HG03575 (cell line): ENCODE results near the gene SPHKAP.
"Not testable (repeated sequence)": the region's sequence is repeated elsewhere in the genome, so short reads cannot be mapped to it uniquely, and the experiment has no call there.

ENCODE experiments used
- ATAC-seq: cut with Tn5 transposase; IDR thresholded peaks from one replicate; pipeline ENCODE4 v1.9.1; 2021; ENCODE audit not compliant: unreplicated experiment, insufficient number of reproducible peaks, low FRiP score; ENCODE audit errors: extremely low read depth

Gene SPHKAP

DNA sequence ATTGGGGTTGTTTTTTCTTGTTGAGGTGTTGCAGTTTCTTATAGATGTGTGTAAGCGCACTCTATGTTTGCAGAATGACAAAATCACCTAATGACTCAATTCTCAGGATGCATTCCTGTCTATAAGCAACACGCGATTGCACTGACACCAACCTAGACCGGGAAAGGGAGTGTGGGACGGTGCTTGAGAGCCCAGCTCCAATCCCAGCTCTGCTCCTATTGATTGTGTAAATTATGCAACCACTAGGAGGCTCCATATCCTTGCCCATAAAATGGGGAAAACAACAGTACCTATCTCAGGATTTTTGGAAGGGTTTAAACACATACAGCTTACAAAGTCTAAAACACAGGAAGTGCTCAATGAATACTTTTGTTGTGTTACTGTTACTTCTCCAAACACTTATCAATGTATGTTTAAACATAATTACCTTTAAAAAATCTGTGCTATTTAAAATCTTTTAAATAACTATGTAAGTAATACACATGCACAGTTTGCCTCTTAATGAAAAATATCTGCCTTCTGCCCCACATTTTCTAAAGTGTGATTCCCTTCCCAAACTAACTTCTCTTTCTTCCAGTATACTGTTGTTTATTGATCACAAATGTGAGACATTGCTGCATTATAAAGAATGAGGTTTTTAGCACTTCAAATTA lies 132.5 kb downstream of the SPHKAP start:
- ATAC-seq, result no peak

DNA sequence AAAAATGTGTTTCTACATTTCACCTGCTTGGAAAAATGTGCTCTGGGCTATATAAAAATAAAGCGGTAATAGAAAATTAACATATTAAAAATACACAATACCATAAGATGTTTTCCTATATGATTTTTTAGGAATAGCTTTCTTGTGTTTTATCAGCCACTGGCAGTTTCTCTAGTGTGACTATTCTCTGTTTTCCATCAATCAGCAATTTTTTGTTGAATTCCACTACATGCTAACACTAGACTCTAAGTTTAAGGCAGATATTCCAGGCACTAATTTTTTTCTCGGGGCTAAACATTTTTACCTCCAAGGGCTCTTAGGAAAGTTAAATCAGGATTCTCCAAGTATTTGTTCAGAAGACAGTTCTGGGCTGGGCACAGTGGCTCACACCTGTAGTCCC lies 140.5 kb downstream of the SPHKAP start:
- ATAC-seq, result no peak

DNA sequence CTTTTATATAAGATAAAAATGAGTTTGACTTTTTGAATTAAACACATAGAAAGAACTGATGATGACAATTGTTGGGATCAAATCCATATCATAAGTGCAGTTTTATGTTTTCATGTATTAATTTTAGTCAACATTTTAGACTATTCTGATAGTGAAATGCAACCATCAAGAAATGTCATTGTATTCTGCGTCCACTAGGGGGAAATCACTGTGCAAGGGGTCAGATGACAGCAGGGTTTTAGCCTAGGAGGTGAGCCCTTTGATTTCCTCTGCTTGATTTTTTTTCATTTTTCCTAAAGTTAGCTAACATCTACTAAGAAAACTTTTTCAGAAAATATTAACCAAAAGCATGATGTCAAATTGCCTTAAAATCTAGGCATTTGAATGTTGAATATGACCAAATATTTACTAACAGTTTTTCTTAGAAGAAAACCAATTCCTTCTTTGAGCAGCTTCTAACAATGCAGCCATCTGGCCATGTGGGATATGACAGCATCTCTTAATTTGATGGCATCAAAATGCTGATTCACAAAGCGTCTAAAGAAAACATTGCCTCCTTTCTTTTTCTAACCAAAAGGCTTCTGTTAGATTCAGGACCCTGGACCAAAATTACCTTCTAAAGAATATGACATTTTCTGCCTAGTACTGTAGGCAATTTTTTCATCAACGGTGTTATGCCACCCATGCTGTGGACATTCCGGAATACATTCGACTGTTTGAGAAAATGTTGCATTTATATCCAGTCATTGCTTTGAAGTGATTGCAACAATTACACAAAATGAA lies 141.5 kb downstream of the SPHKAP start:
- no peak for ATAC-seq

DNA sequence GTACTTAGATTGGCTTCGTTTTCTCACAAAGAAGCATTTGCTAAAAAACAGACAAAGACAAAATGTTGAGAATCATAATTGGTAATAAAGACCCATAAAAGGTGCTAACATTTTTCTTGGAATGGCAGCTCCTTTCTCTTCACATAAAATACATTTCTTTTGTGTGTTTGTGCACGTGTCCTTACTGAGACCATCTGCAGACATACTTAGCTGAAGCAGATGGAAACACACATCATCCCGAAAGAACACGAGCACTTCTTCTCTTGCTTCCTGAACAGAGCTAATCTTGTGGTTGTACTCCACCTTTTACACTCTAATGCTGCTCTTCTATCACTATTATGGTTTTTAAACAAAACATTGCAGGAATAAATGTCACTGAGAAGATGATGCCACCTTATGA lies 142.5 kb downstream of the SPHKAP start:
- no peak for ATAC-seq

DNA sequence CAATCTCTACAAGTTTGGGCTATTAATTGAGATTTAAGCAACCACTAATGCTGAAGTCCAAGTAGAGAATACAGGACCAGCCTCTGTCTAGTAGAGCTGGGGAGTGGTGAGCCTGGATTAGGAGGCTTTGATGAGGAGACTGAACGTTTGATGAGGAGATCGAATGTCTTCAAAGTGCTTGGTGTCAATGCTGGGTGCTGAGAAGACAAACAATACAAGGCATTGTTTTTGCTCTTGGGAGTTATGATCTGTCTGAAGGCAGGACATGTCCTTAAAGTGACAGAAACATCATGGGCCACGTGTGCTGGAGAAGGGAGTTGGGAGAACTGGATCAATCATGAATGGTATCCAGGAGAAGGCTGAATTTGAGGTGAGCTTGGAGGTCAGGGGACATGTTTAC lies 143.6 kb downstream of the SPHKAP start:
- no peak for ATAC-seq

DNA sequence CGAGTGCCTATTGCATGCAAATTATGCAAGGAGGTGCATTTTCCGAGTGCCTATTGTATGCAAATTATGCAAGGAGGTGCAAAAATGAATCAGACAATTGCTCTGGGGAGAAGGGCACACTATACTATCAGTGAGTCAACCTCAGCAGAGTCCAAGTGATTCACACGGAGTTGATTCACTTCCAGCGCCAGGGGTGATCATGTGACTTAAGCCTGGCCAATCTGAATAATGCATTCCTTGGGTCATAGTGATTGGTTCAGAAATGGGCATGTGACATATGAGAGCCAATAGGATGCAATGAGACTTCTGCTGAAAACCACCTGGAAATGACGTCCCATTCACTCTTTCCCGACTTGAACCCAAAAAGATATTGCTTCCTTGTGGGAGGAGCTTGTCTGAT lies 157.9 kb downstream of the SPHKAP start:
- ATAC-seq, result no peak

DNA sequence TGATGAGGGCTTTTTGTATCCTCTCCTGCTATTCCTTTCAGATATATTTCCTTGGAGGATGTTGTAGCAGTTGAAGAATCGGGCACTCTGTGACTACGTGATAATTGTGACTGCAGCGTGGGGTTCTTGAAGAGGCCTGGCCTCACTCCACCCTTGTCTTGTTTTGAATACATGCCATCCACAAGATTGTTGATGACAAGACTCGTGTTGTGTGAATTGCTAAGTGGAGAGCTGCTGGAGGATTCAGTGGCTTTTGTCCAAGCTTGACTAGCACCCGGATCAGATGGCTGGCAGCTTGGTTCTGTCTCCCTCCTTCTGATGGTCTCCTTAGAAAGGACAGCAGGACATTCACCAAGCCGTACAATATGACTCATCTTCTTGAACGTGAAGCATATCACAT lies 163.2 kb downstream of the SPHKAP start:
- no peak for ATAC-seq

DNA sequence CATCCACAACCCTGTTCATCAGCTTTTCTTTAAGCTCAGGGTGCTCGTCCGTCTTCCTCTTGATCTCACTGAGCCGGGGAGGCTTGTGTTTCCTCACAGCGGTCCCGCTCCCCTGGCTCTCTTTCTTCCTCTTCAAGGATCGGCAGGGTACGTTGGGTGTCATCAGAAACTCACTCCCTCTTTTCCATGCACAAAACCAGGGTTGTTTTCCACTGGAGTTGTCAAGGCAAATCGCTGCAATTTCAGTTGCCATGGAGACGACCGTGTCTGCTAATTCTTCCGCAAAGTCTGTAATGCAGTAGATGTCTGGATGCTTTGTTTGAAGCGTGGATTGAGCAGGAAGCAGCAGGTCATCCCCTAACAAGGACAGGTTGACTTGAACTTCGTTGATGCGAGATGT lies 163.7 kb downstream of the SPHKAP start:
- ATAC-seq, result no peak

DNA sequence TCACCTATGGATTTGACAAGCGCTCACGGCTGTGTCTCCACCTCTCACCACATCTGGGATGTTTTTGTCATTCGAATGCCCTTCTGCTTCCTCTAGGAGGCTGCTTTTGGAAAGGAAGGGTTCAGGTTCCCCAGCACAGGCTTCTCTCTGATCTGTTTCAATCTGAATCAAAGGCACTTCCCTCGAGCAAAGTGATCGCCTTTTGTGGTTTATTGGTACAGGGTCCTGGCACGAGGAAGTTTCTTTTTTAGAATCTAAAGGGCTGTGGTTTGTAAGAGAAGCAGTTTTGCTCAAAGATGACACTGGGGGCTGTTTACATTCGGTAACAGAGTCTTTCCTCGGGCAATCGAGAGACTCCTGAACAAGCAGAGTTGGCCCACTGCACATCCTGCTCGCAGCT lies 165.1 kb downstream of the SPHKAP start:
- no peak for ATAC-seq

DNA sequence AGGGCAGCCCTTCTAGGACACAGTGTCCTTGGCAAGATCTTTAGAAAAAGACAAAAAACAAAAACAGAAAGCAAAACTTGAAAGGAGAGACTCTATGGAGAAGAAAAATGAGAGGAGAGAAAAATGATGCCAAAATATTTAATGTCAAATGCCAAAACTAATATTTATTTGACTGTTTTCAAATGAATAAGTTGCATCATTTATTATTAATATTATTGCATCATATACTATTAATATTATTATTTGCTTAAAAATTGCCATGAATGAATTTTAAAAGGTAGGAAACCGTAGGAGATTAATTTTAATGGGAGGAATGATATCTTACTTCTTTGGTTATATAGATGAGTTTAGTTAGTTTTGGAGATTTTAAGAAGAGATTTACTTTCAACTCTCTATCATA lies 165.7 kb downstream of the SPHKAP start:
- ATAC-seq, result no peak

DNA sequence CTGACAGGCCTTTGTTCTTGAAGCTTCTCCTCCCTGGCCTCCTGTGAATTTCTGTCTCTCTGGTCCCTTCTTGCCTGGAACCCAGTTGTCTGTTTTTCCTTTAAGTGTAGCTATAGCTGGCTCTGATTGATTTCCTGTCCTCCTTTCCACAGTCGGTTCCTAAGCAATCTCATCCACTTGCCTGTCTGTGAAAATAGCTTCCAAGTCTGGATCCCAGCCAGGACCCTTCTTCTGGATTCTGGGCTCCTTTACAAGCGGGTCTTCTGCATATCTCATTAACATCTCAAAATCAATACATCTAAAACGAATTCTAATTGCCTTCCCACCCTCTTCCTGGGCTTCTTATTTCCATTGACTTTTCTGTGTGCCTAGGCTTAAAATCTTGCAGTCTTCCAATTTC lies 185.1 kb downstream of the SPHKAP start:
- no peak for ATAC-seq

DNA sequence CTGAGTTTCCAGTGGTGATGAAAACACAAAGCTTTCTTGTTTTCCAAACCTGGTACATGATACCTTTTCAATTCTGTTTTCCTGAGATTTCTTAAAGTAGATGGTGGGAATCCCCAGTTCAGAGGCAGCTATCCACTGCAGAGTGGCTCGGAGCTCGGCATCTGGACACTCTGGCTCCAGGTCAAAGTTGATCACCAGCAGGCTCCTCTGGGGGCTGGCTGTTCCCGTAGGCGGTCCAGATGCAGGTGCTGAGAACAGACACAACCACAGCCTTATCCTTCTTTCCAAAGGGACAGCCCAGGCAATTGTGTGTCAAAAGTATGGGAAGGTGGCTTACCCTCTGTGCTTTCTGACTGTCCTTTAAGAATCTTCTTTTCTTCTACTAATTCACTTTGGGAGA lies 190.6 kb downstream of the SPHKAP start:
- no peak for ATAC-seq

DNA sequence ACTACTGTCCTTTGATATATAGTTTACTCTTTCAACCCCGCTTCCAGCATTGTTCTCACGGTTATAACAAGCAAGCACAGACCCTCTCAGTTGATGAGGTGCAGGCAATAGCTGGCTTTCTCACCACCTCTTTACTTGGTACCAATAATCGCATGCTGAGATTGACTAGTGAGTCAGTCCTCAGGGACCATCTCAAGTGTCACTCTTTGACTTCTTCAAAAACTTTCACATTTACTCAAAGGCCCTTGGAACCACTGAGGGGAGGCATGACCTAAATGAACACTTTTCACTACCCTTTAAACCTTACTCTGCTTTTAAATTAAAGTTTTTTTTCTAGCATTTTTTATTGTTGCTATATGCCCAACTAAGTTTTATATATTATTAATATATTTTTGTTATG lies 208.2 kb downstream of the SPHKAP start:
- ATAC-seq, result no peak

DNA sequence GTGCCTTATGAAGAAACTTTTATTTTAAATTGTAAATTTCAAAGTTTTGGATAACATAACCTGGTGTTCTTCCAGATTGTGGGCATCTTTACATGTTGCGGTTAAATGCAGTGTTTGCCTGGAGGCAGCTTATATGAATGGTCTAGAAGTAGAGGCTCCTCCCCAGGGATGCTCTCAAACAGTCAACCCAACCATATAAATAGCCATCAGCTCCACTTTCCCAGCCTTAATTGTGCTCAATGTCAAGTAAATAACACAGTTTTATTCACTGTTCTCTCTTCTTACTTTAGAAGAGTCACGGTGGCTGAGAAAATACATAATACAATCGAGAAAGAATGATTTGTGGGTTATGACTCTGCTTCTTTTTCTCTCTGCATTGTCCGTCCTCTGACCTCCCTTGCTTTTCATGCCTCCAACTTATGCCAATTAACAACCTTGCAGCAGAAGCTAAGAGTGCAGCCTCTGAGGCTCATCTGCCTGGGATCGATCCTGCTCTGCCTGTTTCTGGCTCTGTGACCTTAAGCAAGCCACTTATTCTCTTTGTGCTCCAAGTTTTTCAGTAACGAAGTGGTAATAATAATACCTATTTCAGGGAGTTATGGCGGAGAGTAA lies 209.8 kb downstream of the SPHKAP start:
- ATAC-seq, result no peak

DNA sequence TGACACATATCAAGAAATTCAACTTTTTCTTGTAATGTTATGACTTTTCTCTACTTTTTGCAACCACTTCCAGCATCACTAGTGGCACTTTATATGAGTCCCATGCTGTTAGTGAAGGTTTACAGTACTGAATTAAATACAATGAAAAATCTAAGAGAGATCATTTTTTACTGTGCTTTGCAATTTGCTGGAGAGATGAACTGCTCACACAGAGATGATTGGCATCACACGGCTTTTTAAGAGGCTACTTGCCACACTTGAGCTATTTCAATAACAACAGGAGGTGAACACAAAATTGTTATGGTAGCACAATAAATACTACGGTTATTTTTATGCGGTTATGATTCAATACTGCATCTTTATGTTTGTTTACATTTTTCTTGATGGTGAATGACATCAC lies 221.2 kb downstream of the SPHKAP start:
- ATAC-seq, result no peak

DNA sequence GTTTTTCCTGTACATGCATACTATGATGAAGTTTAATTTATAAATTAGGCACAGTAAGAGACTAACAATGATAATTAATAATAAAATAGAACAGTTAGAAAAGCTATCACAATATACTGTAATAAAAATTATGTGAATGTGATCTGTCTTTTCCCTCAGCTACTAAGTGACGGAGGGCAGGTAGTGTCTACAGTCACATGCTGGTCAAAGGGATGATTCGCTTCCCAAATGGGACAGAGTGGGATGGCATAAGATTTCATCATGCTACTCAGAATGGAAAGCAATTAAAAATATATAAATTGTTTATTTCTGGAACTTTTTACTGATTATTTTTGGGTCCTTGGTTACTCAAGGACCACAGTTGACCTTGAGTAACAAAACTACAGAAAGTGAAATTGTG lies 238.5 kb downstream of the SPHKAP start:
- ATAC-seq, result no peak

DNA sequence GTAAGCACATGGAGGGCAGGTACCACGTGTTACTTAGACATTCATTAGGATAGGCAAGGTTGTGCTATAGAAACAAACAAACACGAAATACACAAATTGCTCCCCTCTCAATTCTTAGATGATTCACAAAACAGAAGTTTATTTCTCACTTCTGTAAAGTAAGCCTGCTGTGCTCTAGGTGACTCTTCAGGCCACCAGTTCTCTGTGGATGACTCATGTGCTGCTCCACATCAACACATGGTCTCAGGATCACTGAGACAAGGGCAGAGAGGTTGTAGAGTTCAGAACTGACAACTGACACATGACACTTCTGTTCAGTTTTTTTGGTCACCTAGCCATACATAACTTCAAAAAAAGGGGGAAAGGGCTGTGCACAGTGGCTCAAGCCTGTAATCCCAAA lies 239.5 kb downstream of the SPHKAP start:
- ATAC-seq, result no peak

DNA sequence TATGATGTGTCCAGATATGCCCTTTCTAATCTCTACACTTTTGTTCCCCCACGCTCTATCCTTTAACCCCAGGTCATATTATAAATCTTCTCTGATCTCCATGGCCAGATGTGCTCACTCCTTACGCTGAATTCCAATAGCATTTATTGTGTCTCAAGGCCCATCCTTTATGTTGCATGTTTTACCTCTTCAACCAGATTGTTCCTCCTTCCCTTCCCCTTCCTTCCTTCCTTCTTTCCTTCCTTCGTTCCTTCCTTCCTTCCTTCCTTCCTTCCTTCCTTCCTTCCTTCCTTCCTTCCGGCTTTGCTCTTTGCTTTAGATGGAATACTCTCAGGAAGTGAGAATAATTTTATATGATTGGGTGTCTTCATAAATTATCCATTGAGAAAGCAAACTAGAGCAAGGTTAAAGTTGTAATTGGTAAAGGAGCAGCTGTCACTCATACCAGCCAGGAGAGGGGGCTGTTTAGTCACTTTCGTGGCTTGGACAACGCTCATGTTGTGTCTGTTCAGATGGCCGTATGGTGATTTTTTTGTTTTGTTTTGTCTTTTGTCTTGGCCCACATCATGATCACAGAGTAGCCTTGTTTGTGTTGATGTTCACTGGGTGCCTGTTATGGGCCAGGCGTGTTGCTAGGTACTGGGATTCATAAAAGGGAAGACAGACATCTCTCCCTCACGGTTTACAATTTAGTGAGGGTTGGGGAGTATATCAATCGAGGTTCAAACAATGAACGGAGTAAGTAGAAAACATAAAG lies 242.0 kb downstream of the SPHKAP start:
- ATAC-seq, result no peak

DNA sequence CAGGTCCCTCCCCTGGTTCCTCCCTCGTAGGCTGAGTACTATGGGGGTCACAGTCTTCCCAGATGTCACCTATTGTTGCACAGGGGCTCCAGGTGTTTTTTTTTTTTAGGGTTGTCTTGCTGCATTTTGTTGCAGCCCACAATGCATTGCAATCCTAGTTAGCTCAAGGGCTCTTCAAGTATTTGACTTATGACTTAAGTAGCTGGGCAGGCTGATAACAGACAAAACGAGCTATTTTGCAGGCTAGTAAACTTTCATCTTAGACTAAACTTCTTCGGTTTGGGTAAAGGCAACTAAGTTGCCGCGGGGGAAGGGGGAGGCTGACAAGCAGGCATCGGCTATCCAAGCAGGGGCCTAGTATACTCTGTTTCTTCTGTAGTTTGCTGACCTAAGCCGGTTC lies 245.2 kb downstream of the SPHKAP start:
- not testable (repeated sequence) for ATAC-seq

DNA sequence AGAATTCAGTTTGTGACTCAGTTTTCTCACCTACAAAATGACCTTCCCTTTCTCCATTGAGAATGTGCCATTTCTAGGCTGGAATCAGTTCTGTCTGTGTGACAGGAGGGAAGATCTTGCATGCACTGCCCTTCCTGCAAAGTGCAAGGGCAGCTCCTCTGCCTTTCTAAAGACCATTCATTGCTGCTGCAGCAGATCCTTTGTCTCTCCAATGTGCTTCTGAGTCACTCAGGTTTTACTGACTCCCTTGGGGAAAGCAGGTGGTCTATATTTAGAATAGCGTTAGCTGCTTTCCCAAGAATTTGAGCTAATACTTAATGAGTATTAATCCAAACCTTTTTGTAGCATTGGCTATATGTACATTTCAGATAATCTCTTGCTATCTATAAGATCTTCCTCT lies 247.6 kb downstream of the SPHKAP start:
- ATAC-seq, result no peak
